Measurements from ENCODE around the gene LIN37. TPM values are rescaled to one million over a fixed set of nuclear protein-coding genes. Genes with fewer than 3 reads are reported as not detected.
A peak's percentile ranks its signal among the peaks of the same experiment; 100 is the strongest.

Gene LIN37
- total RNA-seq, 1 donor from 2014 or later: 18.7 TPM

DNA sequence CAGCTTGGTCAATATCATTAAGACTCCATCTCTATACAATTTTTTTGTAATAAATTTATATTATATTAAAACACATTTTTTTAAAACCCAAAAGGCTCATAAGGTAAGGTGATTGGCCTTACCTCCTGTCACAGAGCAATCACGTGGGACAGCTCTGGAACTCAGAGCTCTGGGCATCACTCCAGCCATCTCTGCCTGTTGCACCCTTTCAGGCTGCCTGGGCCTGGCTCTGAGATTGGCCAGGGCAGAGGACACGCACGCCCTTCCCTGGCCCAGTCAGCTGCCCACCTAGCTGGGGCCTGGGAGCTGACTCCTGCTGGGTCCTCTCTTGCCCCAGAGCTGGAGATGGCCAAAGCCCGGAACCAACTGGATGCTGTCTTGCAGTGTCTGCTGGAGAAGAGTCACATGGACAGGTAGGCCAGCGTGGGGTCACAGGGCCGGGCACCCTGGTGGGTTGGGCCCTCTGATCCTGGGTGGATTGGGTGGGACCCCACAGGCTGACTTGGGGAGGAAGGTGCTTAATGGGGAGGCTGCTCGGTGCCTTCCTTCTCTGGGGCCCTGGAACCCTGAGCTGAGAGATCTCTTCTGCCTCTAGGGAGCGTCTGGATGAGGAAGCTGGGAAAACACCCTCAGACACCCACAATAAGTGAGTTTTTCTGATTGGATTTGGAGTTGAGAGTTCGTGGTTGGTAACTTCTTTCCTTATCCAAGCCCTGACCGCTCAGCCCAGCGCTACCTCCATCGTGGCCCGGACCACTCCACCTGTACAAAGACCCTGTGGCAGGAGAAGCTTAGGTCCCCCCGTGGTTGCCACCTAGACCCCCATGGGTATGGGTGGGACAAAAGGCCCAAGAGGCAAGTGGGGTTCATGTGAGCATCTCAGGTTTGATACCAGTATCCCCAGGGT lies 3.7 kb downstream of the LIN37 start:
- DNase-seq (ENCODE audit: extremely low read depth, low read depth, low spot score): no peak

DNA sequence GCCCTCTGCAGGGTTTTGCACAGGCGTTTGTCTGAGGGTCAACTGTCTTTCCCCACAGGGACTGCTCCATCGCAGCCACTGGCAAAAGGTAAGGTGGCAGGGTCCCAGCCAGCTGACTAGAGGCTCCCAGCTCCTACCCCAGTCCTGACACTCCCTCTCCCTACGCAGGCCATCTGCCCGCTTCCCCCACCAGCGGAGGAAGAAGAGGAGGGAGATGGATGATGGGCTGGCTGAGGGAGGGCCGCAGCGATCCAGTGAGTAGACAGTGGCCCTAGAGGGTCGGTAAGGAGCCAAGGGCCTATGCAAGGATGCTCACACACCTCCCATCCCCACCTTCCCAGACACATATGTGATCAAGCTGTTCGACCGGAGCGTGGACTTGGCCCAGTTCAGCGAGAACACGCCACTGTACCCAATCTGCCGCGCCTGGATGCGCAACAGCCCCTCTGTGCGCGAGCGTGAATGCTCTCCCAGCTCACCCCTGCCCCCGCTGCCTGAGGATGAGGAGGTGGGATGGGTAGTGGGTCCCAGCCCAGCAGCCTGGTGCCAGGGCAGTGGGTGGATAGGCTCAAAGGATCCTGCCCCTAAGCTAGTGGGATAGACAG lies 4.5 kb downstream of the LIN37 start:
- DNase-seq (ENCODE audit: extremely low read depth, low read depth, low spot score): no peak

DNA sequence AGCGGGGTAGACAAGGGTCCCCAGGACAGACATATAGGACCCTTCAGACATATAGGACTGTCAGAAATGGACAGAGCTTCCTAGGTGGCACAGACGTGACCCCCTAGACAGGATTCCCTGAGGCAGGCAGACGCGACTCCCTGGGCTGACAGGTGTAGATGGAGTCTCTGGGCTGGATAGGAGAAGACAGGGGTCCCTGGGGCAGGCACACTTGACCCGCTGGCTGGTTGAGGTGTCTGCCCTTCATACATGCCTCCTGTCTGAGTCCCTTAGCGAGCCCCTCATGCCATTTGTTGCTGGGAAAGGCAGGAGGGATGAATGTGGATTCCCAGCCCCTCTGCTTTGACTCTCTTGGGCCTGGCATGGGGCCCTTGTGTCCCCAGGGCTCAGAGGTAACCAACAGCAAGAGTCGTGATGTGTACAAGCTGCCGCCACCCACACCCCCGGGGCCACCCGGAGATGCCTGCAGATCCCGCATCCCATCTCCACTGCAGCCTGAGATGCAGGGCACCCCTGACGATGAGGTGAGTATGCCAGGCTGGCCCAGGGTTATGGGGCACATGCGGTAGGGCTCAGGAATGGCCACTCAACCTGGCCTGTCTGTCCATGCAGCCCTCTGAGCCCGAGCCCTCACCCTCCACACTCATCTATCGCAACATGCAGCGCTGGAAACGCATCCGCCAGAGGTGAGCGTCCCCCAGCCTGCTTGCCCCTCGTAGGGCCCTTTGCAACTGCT lies 5.4 kb downstream of the LIN37 start:
- no peak for DNase-seq (ENCODE audit: extremely low read depth, low read depth, low spot score)

DNA sequence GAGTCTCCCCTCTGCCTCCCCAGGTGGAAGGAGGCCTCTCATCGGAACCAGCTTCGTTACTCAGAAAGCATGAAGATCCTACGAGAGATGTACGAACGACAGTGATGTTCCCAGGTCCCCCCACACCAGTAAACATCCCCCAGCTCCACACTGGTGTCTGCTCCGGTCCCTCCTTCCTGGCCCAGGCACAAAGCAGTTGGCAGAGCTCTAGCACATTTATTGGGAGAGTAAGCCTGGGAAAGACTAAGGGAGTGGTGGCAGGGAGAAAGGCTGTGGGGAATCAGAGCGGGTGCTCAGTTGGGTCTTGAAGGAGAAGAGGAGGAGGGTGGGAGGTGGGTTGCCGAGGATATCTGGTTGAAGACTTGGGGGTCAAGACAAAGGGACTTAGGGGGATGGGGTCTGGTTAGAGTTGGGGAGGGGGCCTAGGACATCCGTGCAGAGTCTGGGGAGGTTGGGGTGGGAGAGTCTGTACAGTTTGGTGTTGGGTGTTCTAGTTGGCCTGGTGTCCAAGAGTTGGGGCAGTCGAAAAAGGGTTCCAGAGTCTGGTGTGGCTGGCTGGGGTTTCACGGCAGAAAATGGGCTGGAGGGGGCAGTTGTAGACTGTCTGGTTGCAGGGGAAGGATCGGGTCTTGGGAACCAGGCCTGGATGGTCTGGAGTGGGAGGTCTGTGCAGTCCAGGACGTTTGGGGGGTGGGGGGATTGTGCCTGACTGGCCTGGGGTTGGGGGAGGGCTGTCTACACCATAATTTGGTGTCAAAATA lies 6.2 kb downstream of the LIN37 start:
- no peak for DNase-seq (ENCODE audit: extremely low read depth, low read depth, low spot score)

DNA sequence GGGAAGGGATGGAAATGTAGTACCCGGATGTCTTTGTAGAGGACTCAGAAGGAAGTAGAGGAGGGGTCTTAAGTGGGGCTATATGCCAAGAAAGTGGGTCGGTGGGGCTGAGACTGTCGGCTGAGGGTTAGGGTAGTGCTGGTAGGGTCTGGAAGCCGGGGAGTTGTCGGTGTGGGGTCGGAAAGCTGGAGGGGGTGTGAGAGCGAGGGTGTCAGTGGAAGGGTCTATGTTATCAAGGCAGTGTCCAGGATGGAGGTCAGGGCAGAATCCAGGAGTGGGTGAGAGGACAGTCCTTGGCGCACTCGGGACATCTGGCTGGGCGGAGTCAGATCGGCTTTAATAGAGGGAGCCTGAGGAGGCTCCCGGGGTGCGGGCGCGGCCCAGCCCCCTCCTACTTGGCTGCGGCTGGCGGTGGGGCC lies 6.8 kb downstream of the LIN37 start:
- no peak for DNase-seq (ENCODE audit: extremely low read depth, low read depth, low spot score)

DNA sequence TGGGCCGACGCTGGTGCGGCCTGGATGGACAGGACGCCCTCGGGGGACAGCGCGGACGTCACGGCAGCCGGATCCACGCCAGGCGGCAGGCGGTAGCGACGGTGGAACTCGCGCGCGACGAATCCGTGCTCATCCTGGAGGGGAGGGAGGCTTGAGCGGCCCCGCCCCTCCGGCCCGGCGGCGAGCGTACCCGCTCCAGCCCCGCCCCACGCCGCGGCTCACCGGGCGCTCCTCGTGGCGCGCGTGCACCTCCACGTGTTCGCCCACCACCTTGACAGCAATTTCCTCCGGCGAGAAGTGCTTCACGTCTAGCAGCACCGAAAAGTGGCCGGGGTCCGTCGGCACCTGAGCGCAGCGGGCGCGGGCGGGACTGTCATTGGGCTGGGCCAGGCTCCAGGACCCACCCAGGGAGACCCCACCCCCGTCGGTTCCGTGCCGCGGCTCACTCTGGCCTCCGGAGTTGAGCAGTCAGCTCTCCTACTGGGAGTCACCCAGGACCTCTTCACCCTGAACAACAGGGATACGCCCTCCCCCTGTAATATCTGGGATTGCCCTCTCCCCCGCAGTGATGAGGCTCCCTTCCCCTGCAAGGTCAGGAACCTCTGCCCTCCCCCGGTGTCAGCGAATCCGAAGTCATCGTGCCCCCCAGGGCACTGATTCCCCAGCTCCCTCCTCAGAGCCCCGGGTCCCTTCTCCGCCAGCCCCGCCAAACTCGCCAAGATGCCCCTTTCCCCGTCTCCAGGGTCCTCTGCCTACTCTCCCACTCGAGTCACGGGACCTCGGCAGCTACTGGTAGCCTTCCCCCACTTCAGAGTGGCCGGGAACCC lies 7.4 kb downstream of the LIN37 start:
- DNase-seq (ENCODE audit: extremely low read depth, low read depth, low spot score): no peak

DNA sequence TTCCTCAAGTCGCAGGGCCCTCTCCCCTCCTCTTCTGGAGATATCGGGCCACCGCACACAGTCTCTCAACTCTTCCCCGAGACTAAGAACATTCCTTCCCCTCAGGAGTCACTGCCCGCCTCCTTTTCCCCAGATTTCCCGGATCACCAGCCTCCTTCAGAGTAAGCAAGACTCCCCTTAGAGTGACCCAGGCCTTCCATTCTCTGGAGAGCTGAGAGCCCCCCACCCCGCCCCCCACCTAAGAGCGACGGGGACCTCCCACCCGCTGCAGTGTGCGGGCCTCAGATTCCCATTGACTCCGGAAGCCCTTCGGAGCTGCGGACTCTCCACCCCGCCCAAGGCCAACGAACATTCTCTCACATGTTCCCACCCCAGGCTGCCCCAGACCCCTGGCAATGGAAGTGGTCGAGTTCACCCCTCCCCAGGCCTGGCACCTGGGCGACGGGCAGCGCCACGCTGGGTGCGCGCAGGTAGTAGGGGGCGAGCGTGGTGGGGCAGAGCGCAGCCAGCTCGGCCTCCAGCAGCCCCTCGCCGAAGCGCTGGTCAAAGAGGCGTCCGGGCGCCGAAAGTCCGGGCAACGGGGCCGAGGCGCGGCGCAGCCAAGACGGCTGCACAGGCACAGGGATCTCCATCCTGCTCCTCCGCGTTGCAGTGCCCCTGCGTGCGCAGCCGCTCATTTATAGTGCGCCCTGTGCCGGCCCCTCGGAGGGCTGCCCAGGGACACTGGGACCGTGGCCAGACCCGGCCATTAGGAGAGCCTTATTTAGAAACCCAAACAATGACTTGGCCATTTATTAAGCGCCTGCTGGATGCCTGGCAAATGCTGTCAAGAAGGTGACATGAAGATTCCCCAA lies 8.2 kb downstream of the LIN37 start, which contains the start of gene HSPB6:
TSS of gene HSPB6 (minus strand) at position 653 of the 854 bp plus-strand sequence. CDS start at position 632, 21 bp downstream.
- DNase-seq (ENCODE audit: extremely low read depth, low read depth, low spot score): no peak

DNA sequence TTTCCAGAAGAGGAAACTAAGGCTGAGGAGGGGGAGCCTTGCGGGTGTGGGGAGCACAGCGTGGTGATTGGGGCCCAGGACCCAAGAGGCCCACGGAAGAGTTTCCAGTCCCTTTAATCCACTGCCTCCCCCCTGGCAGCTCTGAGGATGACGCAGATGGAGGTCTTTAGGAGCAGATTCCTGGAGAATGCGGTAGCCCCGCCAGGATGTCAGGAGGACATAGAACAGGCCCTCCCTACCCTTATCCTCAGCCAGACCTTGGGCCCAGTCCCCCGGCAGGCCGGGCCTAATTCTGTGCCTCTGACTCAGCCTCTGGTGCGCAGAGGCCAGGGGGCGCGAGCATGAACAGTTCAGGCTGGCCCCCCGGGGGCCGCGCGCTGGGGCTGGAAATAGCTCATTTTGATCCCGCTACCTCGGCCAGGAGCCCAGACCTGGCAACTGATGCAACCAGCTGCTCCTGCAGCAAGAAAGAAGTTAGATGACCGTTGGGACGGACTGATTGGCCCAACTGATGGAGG lies 8.9 kb downstream of the LIN37 start:
- DNase-seq (ENCODE audit: extremely low read depth, low read depth, low spot score): no peak

DNA sequence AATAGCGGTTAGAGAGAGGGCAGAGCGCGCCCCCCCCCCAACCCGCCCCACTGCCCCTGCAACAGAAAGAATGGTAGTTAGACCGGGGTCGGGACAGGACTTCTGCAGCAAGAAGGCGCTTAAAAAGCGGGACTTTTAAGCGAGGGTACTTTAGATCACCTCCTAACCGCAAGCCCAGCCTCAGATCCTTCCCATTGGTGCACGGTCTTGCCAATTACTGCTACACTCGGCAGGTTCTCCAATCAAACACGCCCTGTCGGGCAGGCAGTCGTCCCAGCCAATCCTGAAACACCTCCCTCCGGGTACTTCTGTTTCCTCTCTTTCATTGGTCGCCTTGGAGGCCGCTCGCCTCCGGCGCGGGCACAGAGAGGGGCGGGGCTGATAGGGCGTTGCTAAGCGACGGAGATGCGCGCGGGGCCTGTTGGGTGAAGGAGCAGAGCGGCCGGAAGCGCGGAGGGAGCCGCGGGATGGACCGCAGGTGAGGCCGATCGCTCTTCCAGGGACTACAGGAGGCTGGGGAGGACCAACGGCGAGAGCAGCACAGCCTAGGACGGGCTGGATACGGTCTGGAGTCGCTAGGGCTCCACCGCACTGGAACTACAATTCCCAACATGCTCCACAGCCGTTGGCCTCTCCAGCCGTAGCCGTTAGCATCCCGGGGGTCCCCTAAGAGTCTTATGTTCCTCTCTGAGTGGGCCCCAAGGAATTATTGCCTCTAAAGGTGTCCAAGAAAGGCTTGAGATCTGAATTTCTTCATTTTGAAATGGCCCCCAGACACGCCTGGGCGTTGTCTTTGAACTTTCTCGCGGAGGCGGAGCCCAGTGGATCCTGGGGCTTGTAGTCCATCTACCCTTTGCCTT lies 9.6 kb downstream of the LIN37 start, which contains the start of gene PROSER3:
TSS of gene PROSER3 (plus strand) at position 428 of the 860 bp plus-strand sequence. CDS start at position 468, 40 bp downstream.
- peak; percentile 97 for DNase-seq (ENCODE audit: extremely low read depth, low read depth, low spot score)

DNA sequence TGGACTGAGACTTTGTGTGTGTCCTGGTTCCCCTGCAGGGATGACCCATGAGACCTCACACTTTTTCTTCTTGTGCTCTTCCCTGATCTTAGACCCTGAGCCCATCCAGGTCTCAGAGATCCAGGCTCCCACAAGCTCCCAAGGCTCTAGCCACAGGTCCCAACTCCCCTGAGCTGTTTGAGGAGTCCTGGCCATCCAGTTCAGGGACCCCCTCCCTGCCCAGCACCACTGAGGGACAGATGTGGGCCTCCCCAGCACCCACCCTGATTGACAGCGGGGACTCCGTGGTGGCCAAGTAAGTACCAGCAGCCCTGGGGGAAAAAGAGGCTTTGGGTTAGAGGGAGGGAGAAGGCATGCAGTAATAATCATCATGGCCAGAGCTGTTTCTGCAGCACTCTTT lies 11.3 kb downstream of the LIN37 start:
- no peak for DNase-seq (ENCODE audit: extremely low read depth, low read depth, low spot score)

DNA sequence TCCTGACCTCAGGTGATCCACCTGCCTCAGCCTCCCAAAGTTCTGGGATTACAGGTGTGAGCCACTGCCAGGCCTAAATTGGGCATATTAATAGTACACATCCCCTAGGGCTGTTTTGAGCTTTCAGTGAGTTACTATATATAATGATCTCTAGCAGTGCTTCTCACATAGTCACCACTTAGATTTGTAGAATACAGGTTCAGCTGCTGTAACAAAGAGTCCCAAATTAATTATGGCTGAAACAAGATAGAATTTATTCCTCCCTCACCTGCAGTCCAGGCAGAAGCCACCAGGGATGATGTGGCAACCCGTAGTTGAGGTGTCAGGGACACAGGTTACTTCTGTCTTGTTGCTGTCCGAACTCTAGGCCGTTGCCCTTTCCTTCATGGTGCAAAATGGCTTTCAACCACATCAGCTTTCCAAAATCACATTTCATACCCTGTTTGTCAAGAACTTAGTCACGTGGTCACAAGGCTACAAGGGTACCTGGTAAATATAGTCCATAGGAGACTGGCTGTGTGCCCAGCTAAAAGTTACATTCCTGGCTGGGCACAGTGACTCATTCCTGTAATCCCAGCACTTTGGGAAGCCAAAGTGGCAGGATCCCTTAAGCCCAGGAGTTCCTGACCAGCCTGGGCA lies 12.5 kb downstream of the LIN37 start:
- no peak for DNase-seq (ENCODE audit: extremely low read depth, low read depth, low spot score)

DNA sequence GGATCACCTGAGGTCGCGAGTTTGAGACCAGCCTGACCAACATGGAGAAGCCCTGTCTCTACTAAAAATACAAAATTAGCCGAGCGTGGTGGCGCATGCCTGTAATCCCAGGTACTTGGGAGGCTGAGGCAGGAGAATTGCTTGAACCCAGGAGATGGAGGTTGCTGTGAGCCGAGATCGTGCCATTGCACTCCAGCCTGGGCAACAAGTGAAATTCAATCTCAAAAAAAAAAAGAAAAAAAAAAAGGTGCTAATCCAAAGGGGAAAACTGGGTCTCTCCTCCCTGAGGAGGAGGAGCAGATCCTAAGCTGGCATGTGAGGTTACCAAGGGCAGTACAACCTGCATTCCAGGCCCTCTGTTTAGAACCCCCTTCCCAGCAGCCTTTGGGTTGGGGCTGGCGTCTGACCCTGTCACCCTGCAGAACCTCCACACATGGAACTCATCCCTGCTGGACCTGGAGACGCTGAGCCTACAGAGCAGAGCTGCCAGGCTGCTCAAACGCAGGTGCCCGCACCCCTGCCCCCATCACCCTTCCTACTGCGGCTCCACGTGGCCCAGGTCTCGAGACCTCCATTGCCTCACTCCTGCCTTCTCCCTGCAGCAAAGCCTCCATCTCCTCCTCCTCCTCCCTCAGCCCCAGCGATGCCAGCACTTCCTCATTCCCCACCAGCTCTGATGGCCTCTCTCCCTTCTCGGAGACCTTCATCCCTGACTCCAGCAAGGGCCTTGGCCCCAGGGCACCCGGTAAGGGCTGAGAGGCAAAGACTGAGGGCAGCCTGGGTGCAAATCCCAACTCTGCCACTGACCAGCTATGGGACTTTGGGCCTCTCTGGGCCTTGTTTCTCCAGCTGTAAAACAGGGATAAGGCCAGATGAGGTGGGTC lies 16.3 kb downstream of the LIN37 start:
- no peak for DNase-seq (ENCODE audit: extremely low read depth, low read depth, low spot score)

DNA sequence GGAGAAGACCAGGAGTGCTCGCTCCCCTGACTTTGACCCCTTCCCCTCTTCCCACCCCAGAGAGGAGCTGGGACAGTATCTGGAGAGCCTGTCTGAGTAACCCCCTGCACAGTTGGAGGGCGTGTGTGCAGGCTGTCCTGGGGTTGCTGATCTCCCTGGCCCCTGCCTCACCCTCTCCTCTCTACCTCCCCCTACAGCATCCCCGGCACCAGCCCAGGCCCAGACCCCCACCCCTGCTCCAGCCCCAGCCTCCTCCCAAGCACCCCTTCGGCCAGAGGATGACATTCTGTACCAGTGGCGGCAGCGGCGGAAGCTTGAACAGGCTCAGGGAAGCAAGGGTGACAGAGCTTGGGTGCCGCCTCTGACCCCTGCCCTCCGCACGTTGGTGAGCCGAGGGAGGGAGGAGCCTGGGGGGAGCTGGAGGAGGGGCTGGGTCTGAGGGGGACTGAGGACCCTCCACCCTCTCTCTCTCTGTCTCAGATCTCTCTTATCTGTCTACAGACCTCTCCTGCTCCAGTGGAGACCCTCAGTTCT lies 18.3 kb downstream of the LIN37 start:
- no peak for DNase-seq (ENCODE audit: extremely low read depth, low read depth, low spot score)

DNA sequence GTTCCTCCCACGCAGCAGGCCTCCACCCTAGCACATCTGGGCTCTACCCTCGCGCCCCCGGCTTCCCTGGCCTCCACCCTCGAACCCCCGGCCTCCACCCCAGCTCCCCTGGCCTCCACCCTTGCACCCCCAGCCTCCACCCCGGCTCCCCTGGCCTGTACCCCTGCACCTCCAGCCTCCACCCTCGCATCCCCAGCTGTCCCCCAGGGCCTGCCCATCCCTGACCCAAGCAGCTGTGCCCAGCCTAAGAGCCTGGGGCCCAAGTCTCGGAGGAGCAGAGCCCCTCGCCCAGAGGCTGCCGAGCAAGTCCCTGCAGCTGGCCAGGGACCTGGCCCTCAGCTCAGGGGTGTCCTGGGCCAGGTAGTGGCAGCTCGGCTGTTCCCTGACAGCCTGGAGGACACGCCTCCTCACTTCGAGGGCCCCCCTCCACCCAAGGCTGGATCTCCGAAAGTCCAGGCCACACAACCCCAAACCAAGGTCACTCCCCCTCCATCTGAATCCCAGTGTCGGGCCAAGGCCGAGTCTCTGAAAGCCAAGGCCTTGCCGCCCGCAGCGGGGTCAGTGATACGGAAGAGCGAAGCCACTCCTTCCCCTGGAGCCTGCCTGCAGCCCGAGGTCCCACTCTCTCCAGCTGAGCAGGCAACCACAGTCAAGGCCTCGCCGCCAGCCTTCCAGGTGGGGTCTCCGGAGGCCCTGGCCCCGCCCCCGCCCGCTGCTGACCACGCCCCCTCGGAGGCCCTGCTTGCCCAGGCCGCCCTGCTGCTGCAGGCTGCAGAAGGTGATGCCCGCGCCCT lies 19.1 kb downstream of the LIN37 start:
- DNase-seq (ENCODE audit: extremely low read depth, low read depth, low spot score): no peak

DNA sequence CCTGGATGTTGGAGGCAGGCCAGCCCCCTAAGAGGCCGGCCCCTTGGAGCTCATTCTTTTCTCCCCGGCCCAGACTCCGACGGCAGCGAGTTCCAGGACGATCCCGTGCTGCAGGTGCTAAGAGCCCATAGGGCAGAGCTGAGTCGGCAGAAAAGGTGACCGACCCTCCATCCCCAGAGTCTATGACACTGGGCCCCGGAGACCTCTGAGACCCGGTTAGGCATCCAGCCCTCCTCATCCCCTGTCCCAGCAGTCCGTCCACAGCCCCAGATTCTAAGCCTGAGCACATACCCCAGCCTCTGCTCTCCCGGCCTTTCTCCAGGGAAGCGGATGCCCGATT lies 19.7 kb downstream of the LIN37 start:
- no peak for DNase-seq (ENCODE audit: extremely low read depth, low read depth, low spot score)
